SIG-M5 (cell line): ENCODE data around the gene KIAA0825.
"Not testable (repeated sequence)": the region's sequence is repeated elsewhere in the genome, so short reads cannot be mapped to it uniquely, and the experiment has no call there.

Experiments
- DNase-seq: peaks from one replicate; lab custom pipeline; 2025; lab: John Stamatoyannopoulos, UW

Gene KIAA0825

GRCh38 chr5:94573349-94573748 lies 45.1 kb downstream of the KIAA0825 start:
- not testable (repeated sequence) for DNase-seq

DNA sequence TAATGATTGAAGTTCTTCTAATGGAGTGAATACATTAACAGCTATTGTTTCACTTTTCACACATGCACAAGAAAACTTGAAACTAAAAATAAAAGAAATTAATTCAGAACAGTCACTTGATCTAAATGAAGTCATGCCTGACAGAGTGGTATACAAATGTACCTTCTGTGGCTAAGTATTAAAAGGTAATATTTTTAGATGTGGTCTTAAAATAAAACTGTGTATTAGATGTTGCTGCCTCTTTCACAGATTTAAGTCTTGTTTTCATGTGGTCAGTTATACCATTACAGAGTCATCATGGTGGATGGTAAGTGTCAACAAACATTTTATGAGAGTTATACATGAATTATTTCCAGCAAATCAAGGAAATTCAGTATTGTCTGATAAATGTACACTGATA lies 47.0 kb downstream of the KIAA0825 start:
- DNase-seq = no peak

DNA sequence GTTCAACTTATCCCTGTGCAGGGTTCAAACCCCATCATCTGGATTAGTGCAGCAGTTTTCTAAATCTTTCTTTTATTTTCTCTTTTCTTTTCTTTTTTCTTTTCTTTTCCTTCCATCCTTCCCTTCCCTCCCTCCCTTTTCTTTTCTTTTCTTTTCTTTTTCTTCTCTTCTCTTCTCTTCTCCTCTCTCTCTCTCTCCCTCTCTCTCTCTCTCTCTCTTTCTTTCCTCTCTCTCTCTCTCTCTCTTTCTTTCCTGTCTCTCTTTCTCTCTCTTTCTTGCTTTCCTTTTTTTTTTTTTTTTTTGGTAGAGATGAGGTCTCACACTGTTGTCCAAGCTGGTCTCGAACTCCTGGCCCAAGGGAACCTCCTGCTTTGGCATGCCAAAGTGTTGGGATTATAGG lies 53.6 kb downstream of the KIAA0825 start:
- no peak for DNase-seq

DNA sequence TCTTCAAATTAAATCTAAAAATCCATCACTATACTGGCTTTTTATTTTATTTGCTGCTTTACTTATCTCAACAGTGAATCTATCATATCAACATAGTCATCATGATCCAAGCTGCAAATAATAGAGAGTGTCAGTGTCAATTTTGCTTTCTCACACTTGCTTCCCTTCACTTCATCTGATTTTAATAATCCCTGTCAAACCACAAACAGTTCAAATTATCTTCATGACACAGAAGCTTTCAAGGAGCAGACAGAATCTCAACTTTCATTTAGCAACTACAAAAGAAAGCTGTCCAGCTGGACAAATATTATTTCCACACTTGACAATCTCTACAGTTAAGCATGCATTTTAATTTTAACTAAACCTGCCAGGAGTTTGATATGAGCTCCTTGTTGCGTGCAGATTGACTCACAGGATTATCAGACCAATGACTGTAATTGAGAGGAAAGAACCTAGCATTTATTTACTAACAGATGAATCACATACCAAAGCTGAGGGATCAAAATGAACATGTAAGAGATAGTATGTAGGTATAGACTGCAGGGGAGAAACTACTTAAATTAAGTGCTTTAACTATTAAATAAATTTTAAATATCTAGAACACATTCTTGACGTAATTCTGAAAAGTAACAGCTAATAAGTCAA lies 56.0 kb downstream of the KIAA0825 start:
- DNase-seq = no peak

- DNase-seq = no peak
Measured at GRCh38 chr5:94558028-94558427, 60.4 kb downstream of the KIAA0825 start.

DNA sequence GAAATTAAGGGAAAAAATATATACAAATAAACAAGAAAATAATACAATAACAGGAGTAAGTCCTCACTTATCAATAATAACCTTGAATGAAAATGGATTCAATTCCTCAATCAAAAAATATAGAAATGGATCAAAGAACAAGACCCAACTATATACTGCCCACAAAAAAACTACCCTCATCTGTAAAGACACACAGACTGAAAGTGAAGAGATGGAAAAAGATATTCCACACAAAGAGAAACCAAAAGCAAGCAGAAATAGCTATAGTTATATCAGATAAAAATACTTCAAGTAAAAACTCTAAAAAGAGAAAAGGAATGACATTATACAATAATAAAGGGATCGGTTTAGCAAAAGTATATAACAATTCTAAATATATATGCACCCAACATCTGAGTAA lies 66.5 kb downstream of the KIAA0825 start:
- DNase-seq = no peak

DNA sequence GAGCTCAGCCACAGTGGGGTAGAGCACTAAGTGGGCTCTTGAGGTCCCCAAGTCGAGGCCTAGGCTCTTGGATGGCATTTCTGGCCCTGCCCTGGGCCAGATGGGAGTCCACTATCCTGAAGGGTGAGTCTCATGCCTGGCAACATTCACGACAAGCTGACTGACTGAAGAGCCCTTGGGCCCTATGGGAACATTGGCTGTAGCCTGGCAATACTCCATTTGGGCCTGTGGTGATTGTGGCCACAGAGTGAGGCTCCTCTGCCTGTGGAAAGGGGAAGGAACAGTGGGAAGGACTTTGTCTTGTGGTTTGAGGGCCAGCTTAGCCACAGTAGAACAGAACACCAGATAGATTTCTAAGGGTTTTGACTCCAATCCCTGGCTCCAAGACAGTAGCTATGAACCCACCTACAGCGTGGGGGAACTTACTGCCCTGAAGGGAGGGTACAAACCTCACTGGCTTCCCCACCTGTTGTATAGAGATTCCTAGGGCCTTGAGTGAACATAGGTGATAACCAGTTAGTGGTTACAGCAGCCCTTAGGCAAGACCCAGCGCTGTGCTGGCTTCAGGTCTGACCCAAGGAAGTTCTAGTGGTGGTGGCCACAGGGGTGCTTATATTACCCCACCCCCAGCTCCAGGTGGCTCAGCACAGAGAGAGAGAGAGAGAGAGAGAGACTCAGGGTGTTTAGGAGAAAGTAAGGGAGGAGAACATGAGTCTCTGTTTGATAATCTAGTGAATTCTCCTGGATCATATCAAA lies 72.4 kb downstream of the KIAA0825 start:
- peak; percentile 29 for DNase-seq

DNA sequence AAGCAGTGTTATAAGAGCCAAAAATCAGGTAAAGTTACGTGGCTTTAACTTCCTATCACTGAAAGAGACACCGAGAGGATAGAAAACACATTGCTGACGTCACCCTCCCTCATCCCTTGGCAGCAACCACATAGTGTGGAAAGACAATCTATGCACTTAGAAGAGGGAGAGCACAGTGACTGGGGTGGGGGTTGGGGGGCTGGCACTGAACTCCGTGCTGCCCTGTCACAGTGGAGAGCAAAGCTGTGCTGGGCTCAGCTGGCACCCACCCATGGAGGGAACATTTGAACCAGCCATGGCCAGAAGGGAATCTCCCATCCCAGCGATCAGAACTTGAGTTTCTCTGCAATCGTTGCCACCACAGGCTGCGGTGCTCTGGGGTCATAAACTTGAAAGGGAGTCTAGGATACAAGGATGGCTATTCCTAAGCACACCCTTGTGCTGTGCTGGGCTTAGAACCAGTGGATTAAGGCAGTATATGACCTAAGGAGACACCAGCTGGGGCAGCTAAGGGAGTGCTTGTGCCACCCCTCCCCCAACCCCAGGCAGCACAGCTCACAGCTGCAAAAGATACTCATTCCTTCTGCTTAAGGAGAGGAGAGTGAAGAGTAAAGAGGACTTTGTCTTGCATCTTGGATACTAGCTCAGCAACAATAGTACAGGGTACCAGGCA lies 73.4 kb downstream of the KIAA0825 start:
- no peak for DNase-seq

GRCh38 chr5:94544031-94544650 lies 74.3 kb downstream of the KIAA0825 start:
- peak; percentile 56 for DNase-seq

DNA sequence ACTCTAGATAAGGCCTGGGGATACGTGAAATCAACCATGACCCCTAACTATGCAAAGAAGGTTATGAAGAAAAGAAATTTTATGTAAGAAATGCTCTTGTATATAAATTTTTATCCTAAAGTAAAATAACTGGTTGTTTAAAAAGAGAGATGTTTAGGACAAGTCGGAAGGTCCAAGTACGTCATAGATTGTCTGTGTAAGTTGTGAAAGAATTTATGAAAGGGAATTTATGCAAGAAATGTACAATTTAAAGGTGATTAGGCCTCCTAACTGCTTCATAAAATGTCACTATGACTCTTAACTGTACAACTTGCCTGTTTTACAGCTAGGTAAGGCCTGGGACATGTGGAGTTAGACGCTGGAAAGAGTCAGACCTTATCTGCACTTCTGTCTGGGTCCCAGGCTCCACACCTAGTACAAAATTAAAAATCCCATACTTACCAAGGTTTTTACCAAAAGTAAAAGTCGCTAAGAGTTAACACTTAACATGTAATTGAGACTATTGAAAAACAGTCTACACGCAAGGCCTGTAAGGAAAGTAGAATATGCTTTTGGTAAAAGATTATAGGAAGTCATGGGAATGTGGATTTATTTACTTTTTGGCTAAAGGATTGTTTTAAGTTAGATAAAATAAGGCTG lies 77.4 kb downstream of the KIAA0825 start:
- no peak for DNase-seq

GRCh38 chr5:94538260-94538659 lies 80.1 kb downstream of the KIAA0825 start:
- DNase-seq = no peak

DNA sequence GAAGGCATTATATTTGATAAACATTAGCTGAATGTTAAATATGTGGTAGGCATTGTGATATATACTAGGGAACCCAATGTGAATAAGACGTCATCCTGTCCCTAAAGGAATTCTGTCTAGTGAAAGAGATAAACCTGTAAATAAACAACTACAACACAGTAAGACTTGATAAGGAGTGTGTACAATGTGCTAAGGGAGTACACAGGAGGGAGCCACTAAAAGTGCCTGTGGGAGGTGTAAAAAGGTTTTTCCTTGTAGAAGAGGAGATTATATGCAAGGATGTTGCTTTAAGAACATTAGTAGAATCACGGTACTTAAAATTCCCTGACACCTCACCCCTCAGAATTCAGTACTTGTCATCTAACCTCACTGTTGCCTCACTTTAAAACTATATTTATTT lies 91.7 kb downstream of the KIAA0825 start:
- DNase-seq = no peak

- no peak for DNase-seq
Measured at GRCh38 chr5:94524841-94525697, 93.3 kb downstream of the KIAA0825 start.

GRCh38 chr5:94523018-94523417 lies 95.4 kb downstream of the KIAA0825 start:
- DNase-seq = no peak

DNA sequence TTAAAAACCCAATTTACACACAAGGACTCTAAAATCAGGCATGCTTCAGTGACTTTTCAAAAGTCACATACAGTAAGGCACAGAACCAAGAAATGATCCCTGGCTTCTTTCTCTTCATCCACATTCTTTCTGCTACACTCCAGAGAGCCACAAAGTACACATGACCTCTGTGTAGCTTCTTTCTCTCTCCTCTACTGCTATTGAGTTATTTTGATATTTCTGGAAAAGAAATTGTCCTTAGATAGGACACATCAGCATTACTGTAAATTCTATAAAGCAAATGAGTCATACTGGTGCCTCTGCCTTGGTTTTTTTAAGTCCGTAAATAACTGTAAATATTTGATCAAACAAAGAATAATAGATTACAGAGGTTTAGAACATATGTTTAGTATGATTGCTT lies 96.3 kb downstream of the KIAA0825 start:
- no peak for DNase-seq

- no peak for DNase-seq
Measured at GRCh38 chr5:94517490-94518488, 100.6 kb downstream of the KIAA0825 start.

DNA sequence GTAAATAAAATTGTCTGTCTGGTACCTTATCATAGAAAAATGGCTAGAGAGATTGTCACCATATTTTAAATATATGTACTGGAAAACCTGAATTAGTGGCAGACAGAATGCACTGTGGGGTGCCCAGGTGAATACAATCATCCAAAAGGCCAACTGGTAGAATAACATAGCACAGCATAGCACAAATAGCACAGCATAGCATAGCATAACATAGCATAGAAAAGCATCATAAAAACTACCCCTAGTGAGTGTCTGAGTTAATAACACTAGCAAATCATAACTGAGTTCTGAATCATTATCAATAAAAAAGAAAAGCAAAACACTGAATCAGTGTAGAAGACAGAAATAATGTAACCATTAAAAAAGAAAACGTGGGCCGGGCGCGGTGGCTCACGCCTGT lies 102.3 kb downstream of the KIAA0825 start:
- no peak for DNase-seq

GRCh38 chr5:94508461-94509148 lies 109.8 kb downstream of the KIAA0825 start:
- no peak for DNase-seq

DNA sequence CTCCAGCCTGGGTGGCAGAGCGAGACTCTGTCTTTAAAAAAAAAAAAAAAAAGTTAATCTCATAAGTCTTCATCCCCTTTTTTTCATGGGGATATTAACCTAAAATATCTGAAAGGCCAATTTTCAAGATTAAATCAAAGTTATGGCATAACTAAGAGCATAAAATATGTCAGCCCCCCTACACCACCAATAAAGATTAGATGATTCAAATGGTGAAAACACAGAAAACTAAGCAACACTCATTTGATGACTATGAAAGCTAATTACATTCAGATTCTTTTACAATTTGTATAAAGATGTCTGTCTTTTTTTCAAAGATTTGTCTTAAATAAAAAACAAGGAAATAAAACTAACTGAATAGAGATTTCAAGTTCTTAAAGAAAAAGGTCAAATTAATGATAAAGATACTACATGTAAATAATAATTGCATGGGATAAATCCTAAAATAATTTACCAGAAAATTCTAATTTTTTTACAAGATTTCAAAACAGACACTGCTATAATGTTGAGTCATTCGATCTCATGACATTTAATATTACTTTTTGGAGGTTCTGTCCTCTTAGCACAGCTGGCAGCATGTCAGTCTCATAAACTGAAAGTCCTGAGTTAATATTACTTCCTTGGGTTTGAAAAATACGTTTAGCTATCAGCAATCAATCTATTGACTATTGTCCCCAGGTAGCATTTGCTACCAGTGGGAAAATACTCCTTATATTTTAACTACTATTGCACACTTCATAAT lies 112.9 kb downstream of the KIAA0825 start:
- DNase-seq = no peak
